Nephron (organoid): Measurements from ENCODE around the gene PHC2.

ENCODE experiments used
- H3K27ac Mint-ChIP-seq, 3 experiments: 2 replicates each; pipeline ENCODE4 v1.8.0; 2020; ENCODE audit warnings: mixed read lengths in 3 of 3, mild to moderate bottlenecking in 2 of 3, moderate library complexity in 1 of 3
- H3K27me3 Mint-ChIP-seq: 2 replicates; pipeline ENCODE4 v1.8.0; 2021; ENCODE audit warnings: low read depth, mild to moderate bottlenecking, moderate library complexity, mixed read lengths
- H3K36me3 Mint-ChIP-seq: 2 replicates; pipeline ENCODE4 v1.8.0; 2020; ENCODE audit warnings: low read depth, mixed read lengths
- H3K4me1 Mint-ChIP-seq: 2 replicates; pipeline ENCODE4 v1.8.0; 2020; ENCODE audit warnings: mixed read lengths
- H3K4me3 Mint-ChIP-seq, 3 experiments: 2 replicates each; pipeline ENCODE4 v1.8.0; 2020; ENCODE audit warnings: mild to moderate bottlenecking in 3 of 3, mixed read lengths in 3 of 3, moderate library complexity in 2 of 3
- H3K9me3 Mint-ChIP-seq: 2 replicates; pipeline ENCODE4 v1.8.0; 2020; ENCODE audit warnings: mixed read lengths
- TF ChIP-seq, protein P1 (sequence below), 3 experiments: fragments of 200-600 bp; sonication (generic); IDR thresholded peaks; one replicate each; pipeline ENCODE4 v1.5.0; 2021; ENCODE audit warnings: antibody characterized with exemption in 3 of 3; ENCODE audit not compliant: unreplicated experiment in 3 of 3

The PHC2 gene

GRCh38 chr1:33306653-33307493, 124.0 kb downstream of the PHC2 start:
- peaks cover 32% of the 10 kb centered on the region for H3K4me1 Mint-ChIP-seq
- H3K4me3 Mint-ChIP-seq = peak overlapping the region in 1 of 3 experiments; percentile 8
- peaks cover 33% of the 10 kb centered on the region for H3K36me3 Mint-ChIP-seq
- TF ChIP-seq, protein P1, sequence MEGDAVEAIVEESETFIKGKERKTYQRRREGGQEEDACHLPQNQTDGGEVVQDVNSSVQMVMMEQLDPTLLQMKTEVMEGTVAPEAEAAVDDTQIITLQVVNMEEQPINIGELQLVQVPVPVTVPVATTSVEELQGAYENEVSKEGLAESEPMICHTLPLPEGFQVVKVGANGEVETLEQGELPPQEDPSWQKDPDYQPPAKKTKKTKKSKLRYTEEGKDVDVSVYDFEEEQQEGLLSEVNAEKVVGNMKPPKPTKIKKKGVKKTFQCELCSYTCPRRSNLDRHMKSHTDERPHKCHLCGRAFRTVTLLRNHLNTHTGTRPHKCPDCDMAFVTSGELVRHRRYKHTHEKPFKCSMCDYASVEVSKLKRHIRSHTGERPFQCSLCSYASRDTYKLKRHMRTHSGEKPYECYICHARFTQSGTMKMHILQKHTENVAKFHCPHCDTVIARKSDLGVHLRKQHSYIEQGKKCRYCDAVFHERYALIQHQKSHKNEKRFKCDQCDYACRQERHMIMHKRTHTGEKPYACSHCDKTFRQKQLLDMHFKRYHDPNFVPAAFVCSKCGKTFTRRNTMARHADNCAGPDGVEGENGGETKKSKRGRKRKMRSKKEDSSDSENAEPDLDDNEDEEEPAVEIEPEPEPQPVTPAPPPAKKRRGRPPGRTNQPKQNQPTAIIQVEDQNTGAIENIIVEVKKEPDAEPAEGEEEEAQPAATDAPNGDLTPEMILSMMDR (IDR thresholded peaks at IDR 0.05; ENCODE audit: unreplicated experiment in 3 of 3) = no peak
- H3K27ac Mint-ChIP-seq = no peak overlapping the region
- no peaks in the 10 kb centered on the region for H3K27me3 Mint-ChIP-seq
- H3K9me3 Mint-ChIP-seq = peaks cover 2% of the 10 kb centered on the region

DNA sequence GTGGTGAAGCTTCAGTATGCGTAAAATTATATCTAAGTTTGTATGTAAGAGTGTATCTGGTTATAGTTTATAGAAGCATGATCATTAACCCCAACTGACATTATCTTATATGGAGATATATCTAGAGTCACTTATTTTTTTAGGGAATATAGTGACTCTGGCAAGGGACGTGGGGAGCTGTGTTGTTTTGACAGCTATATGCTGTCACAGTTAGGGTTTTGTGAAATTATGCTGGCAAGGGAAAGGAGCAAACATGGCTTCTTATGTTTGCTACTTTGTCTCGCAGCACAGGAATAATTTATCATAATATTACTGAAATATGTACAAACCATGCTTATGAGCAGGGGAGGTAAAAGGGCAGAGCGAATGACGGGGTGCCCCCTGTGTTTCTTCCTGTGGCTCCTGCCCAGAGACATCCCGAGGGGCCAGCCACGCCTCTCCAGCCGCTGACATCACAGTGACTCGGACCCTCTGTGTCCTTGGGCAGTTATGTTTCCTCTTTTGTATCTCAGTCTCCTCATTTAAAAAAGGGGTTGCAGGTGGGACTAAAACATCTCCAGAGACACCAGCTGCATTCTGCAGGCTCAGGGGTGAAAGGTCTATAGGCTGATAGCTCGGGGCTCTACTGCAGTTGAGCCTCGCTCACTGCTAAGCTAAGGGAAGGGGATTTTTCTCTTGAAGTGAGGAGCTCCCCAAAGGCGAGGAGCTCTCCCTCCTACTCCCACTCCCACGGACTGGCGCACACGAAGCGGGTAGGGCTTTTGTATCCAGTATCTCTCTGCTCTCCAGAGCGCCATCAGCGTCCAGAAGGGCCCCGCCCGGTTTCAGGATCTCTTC, 124.9 kb downstream of the PHC2 start:
- TF ChIP-seq, protein P1 (IDR thresholded peaks at IDR 0.05; ENCODE audit: unreplicated experiment in 3 of 3) = no peak
- Mint-ChIP-seq H3K27me3 (no peaks in the 10 kb centered on the region), H3K36me3 (peaks cover 35% of the 10 kb centered on the region), H3K9me3 (peaks cover under 1% of the 10 kb centered on the region), H3K27ac (peak overlapping the region; percentile 45 to 59 (median 57)), H3K4me3 (peak overlapping the region in 1 of 3 experiments; percentile 8), H3K4me1 (peaks cover 33% of the 10 kb centered on the region)

- TF ChIP-seq, protein P1 (IDR thresholded peaks at IDR 0.05; ENCODE audit: unreplicated experiment in 3 of 3) = no peak
- no peaks in the 10 kb centered on the region for H3K27me3 Mint-ChIP-seq
- no peaks in the 10 kb centered on the region for H3K9me3 Mint-ChIP-seq
- peaks cover 40% of the 10 kb centered on the region for H3K36me3 Mint-ChIP-seq
- peaks cover 40% of the 10 kb centered on the region for H3K4me1 Mint-ChIP-seq
- H3K27ac Mint-ChIP-seq = peak overlapping the region in 1 of 3 experiments; percentile 59
- no peak overlapping the region for H3K4me3 Mint-ChIP-seq
These were observed 125.9 kb downstream of the PHC2 start for GRCh38 chr1:33305016-33305415.

DNA sequence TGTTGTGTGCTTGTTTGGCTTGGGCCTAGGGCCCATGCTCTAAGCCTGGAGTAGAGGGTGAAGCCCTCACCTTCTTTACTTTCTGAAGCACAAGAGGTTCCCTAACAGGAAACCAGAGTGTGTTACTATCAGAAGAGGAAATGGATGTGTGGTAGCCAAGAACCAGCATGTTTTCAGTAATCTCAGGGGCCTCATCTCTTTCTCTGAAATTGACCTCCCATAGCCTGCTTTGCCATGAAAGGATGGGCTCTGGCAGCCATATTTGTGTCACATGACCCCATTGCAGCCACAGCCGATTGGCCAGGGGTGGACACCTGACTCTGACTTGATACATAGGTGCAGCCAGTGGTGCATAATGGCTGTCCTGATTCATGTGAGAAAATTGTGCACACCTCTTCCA, 128.6 kb downstream of the PHC2 start:
- TF ChIP-seq, protein P1 (IDR thresholded peaks at IDR 0.05; ENCODE audit: unreplicated experiment in 3 of 3) = no peak
- Mint-ChIP-seq H3K9me3 (no peaks in the 10 kb centered on the region), H3K4me1 (peaks cover 41% of the 10 kb centered on the region), H3K27ac (peak overlapping the region in 2 of 3 experiments; percentile 25 to 95), H3K27me3 (no peaks in the 10 kb centered on the region), H3K4me3 (no peak overlapping the region), H3K36me3 (peaks cover 60% of the 10 kb centered on the region)

DNA sequence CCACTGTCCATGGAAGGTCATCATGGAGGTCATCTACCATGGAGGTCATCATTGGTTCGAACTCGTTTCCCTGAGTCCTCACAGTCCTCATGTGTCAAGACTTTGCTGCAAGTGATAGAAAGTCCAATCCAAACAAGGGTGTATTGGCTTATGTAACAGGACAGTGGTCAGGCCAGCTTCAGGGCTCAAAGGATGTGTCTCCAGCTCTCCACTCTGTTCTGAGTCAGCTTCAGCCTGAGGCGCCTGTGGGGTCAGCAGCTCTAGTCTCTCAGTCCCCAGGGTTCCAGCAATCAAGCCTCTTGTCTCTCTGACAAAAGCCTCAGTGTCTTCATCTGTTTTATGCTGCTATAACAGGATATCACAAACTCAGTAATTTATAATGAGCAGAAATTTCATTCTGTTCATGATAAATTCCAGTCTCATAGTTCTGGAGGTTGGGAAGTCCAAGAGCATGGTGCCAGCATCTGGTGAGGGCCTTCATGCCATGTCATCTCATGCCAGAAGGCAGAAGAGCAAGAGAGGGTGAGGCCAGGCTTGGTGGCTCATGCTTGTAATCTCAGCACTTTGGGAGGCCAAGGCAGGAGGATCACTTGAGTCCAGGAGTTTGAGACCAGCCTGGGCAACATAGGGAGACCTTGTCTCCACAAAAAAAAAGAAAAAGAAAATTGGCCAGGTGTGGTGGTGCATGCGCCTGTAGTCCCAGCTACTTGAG, 129.5 kb downstream of the PHC2 start:
- peaks cover 69% of the 10 kb centered on the region for H3K36me3 Mint-ChIP-seq

More for the DNA sequence above, 129.5 kb downstream of the PHC2 start:
- Mint-ChIP-seq H3K27me3 (no peaks in the 10 kb centered on the region), H3K4me3 (no peak overlapping the region), H3K9me3 (no peaks in the 10 kb centered on the region), H3K27ac (peak overlapping the region; percentile 74 to 95 (median 85)), H3K4me1 (peaks cover 41% of the 10 kb centered on the region)
- TF ChIP-seq, protein P1 (IDR thresholded peaks at IDR 0.05; ENCODE audit: unreplicated experiment in 3 of 3) = no peak
